ENCODE data around the gene ADD3. TPM values are rescaled to one million over a fixed set of nuclear protein-coding genes. Genes with fewer than 3 reads are reported as not detected.
A peak's percentile ranks its signal among the peaks of the same experiment; 100 is the strongest.

ADD3 gene
- total RNA-seq, 1 experiment from 2014 or later = 59.9 TPM

DNA sequence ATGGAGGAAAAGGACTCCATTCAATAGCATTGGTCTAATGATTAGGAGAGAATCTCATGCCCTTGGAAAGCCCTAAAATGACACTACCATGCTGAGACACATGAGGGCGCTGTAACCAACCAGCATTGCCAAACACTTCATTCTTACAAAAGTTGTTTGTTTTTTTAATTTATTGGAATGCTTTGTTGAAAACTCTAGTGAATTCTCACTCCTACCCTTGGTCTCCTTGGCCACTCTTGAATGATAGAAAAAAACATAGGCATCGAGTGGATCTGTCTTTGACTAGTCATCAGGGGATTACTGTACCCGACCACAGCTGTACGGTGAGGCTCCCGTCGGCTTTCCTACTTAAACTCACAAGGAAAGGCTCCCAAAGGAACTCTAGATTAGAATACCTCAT, 29.3 kb upstream of the ADD3 start:
- H3K27me3 Mint-ChIP-seq (ENCODE audit: low read depth) = no peaks in the 10 kb centered on the region
- Histone ChIP-seq H4K8ac (replicated peaks; ENCODE audit: insufficient read length, low read depth, low read length) (no peak overlapping the region), H3K79me2 (ENCODE audit: insufficient read depth, low read length) (no peaks in the 10 kb centered on the region; the same call in 1 of the 2 replicates), H3K18ac (ENCODE audit: insufficient read length, low read depth, low read length) (no peak overlapping the region), H3K27ac (ENCODE audit: insufficient read length, low read depth, low read length) (no peak overlapping the region), H2BK20ac (ENCODE audit: low read depth, low read length, poor library complexity, severe bottlenecking) (no peak overlapping the region), H3K79me1 (ENCODE audit: insufficient read depth, low read depth, low read length, poor library complexity, severe bottlenecking) (no peaks in the 10 kb centered on the region), H2BK15ac (ENCODE audit: low read depth, low read length) (no peak overlapping the region), H2BK120ac (ENCODE audit: low read depth, low read length, poor library complexity, severe bottlenecking) (no peak overlapping the region), H4K91ac (ENCODE audit: insufficient read length, low read depth, low read length) (no peak overlapping the region), H3K56ac (ENCODE audit: insufficient read length, low read depth, low read length) (no peak overlapping the region), H3K14ac (ENCODE audit: insufficient read depth, low read length) (no peak overlapping the region), H3K23me2 (ENCODE audit: insufficient read length, low read depth, low read length, poor library complexity, severe bottlenecking) (no peaks in the 10 kb centered on the region), H3T11ph (ENCODE audit: low read length) (no peak overlapping the region), H3K9me3 (ENCODE audit: control insufficient read depth, low read depth, low read length) (no peaks in the 10 kb centered on the region), H2BK12ac (ENCODE audit: insufficient read length, low read depth, low read length) (no peak overlapping the region), H2AK5ac (ENCODE audit: insufficient read length, low read length) (no peak overlapping the region), H2AFZ (ENCODE audit: low read length) (peak overlapping the region; percentile 76), H3K4ac (ENCODE audit: low read depth, low read length) (no peak overlapping the region), H3K27me3 (ENCODE audit: insufficient read depth, low read length) (no peaks in the 10 kb centered on the region), H4K20me1 (ENCODE audit: control insufficient read depth, insufficient read depth, insufficient read length) (no peaks in the 10 kb centered on the region), H2BK5ac (ENCODE audit: insufficient read length, low read length) (no peak overlapping the region), H3K4me1 (ENCODE audit: insufficient read depth, low read length) (peaks cover 3% of the 10 kb centered on the region; the same call in 1 of the 2 replicates), H4K5ac (ENCODE audit: insufficient read length, low read depth, low read length) (no peak overlapping the region), H3K4me2 (ENCODE audit: insufficient read depth, insufficient read length, low read length) (no peak overlapping the region), H3K9ac (ENCODE audit: extremely low read depth, insufficient read length, low read length) (no peak overlapping the region), H3K23ac (ENCODE audit: insufficient read length, low read depth, low read length) (no peak overlapping the region)
- H3K4me3 Mint-ChIP-seq = no peak overlapping the region
- TF ChIP-seq, protein P1, sequence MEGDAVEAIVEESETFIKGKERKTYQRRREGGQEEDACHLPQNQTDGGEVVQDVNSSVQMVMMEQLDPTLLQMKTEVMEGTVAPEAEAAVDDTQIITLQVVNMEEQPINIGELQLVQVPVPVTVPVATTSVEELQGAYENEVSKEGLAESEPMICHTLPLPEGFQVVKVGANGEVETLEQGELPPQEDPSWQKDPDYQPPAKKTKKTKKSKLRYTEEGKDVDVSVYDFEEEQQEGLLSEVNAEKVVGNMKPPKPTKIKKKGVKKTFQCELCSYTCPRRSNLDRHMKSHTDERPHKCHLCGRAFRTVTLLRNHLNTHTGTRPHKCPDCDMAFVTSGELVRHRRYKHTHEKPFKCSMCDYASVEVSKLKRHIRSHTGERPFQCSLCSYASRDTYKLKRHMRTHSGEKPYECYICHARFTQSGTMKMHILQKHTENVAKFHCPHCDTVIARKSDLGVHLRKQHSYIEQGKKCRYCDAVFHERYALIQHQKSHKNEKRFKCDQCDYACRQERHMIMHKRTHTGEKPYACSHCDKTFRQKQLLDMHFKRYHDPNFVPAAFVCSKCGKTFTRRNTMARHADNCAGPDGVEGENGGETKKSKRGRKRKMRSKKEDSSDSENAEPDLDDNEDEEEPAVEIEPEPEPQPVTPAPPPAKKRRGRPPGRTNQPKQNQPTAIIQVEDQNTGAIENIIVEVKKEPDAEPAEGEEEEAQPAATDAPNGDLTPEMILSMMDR (conservative IDR thresholded peaks at IDR 0.05) = peak; percentile 96
- H3K36me3 Mint-ChIP-seq (ENCODE audit: insufficient read depth in 1 of 3, low read depth in 3 of 3) = no peaks in the 10 kb centered on the region
- H3K9me3 Mint-ChIP-seq = no peaks in the 10 kb centered on the region
- peak; percentile 57 for DNase-seq
- peak overlapping the region; percentile 46 to 93 (median 88); a peak in 6 of 7 replicates for H3K27ac Mint-ChIP-seq
- H3K4me1 Mint-ChIP-seq = peaks cover 21 to 41% of the 10 kb centered on the region in 2 experiments
- no CpG with 5 or more reads among the region's 6 CpGs for WGBS (ENCODE audit: extremely low coverage, insufficient read length, low lambda C conversion rate)

All from H9 (cell line).